ENCODE results near the gene CCDC192. TPM values are rescaled to one million over a fixed set of nuclear protein-coding genes. Genes with fewer than 3 reads are reported as not detected.

Gene CCDC192
- total RNA-seq, 1 experiment from 2014 or later: not detected

GRCh38 chr5:127695346-127695745 lies 7.8 kb upstream of the CCDC192 start:
- peaks cover 2% of the 10 kb centered on the region for H3K27me3 Mint-ChIP-seq (ENCODE audit: insufficient read depth, unreplicated experiment)
- TF ChIP-seq CTCF (IDR thresholded peaks at IDR 0.05; ENCODE audit: insufficient read depth in 1 of 2, low read depth in 1 of 2, low read length in 1 of 2, severe bottlenecking in 1 of 2, unreplicated experiment in 1 of 2): no peak
- no peaks in the 10 kb centered on the region for H3K36me3 Mint-ChIP-seq (ENCODE audit: insufficient read depth, unreplicated experiment)
- Histone ChIP-seq H3K27me3 (replicated peaks; ENCODE audit: control insufficient read depth, insufficient read depth, low read length) (no peaks in the 10 kb centered on the region), H3K4me1 (peaks cover 23% of the 10 kb centered on the region), H3K9me3 (no peaks in the 10 kb centered on the region; the same call in 1 of the 2 replicates), H3K36me3 (ENCODE audit: control insufficient read depth, insufficient read depth, low read length) (no peaks in the 10 kb centered on the region), H3K4me3 (ENCODE audit: low read depth, low read length) (no peak overlapping the region)
- intact Hi-C loops (cut with micrococcal nuclease; ENCODE audit: unreplicated experiment): no loop called here
- ChIA-PET CTCF (no interaction called here), POLR2A (no interaction called here)
- H3K4me3 Mint-ChIP-seq (ENCODE audit: unreplicated experiment): no peak overlapping the region
- BruUV-seq (replicated peaks): no TSS peak
- H3K27ac Mint-ChIP-seq (ENCODE audit: unreplicated experiment): no peak overlapping the region
- H3K9me3 Mint-ChIP-seq (ENCODE audit: unreplicated experiment): no peaks in the 10 kb centered on the region
- no peak for DNase-seq
- peaks cover 26% of the 10 kb centered on the region for H3K4me1 Mint-ChIP-seq (ENCODE audit: low read depth, unreplicated experiment)

- Mint-ChIP-seq H3K36me3 (ENCODE audit: insufficient read depth, unreplicated experiment) (no peaks in the 10 kb centered on the region), H3K27ac (ENCODE audit: unreplicated experiment) (no peak overlapping the region), H3K9me3 (ENCODE audit: unreplicated experiment) (peaks cover 10% of the 10 kb centered on the region), H3K27me3 (ENCODE audit: insufficient read depth, unreplicated experiment) (peaks cover 2% of the 10 kb centered on the region), H3K4me1 (ENCODE audit: low read depth, unreplicated experiment) (peaks cover 36% of the 10 kb centered on the region), H3K4me3 (ENCODE audit: unreplicated experiment) (no peak overlapping the region)
- no peak for TF ChIP-seq CTCF (IDR thresholded peaks at IDR 0.05; ENCODE audit: insufficient read depth in 1 of 2, low read depth in 1 of 2, low read length in 1 of 2, severe bottlenecking in 1 of 2, unreplicated experiment in 1 of 2)
- CTCF ChIA-PET: no interaction called here
- Histone ChIP-seq H3K9me3 (no peaks in the 10 kb centered on the region; the same call in 1 of the 2 replicates), H3K36me3 (ENCODE audit: control insufficient read depth, insufficient read depth, low read length) (no peaks in the 10 kb centered on the region), H3K4me1 (peaks cover 32% of the 10 kb centered on the region), H3K27me3 (replicated peaks; ENCODE audit: control insufficient read depth, insufficient read depth, low read length) (no peaks in the 10 kb centered on the region), H3K4me3 (ENCODE audit: low read depth, low read length) (no peak overlapping the region)
- BruUV-seq (replicated peaks): no TSS peak
- intact Hi-C loops (cut with micrococcal nuclease; ENCODE audit: unreplicated experiment): no loop called here
- no peak for DNase-seq
- POLR2A ChIA-PET: no interaction called here
Observed at GRCh38 chr5:127696683-127697082, 6.5 kb upstream of the CCDC192 start.

- DNase-seq: peak; percentile 27 to 36
Observed at GRCh38 chr5:127697894-127698600, 5.1 kb upstream of the CCDC192 start.

More at GRCh38 chr5:127697894-127698600, 5.1 kb upstream of the CCDC192 start:
- H3K4me1 Mint-ChIP-seq (ENCODE audit: low read depth, unreplicated experiment): peaks cover 36% of the 10 kb centered on the region
- H3K9me3 Mint-ChIP-seq (ENCODE audit: unreplicated experiment): peaks cover 10% of the 10 kb centered on the region
- no TSS peak for BruUV-seq (replicated peaks)
- no peak for TF ChIP-seq CTCF (IDR thresholded peaks at IDR 0.05; ENCODE audit: insufficient read depth in 1 of 2, low read depth in 1 of 2, low read length in 1 of 2, severe bottlenecking in 1 of 2, unreplicated experiment in 1 of 2)
- CTCF ChIA-PET: no interaction called here
- POLR2A ChIA-PET: no interaction called here
- H3K4me3 Mint-ChIP-seq (ENCODE audit: unreplicated experiment): no peak overlapping the region
- no peaks in the 10 kb centered on the region for H3K27me3 ChIP-seq (replicated peaks; ENCODE audit: control insufficient read depth, insufficient read depth, low read length)
- no peak overlapping the region for H3K4me3 ChIP-seq (ENCODE audit: low read depth, low read length)
- H3K27me3 Mint-ChIP-seq (ENCODE audit: insufficient read depth, unreplicated experiment): peaks cover 2% of the 10 kb centered on the region
- H3K36me3 ChIP-seq (ENCODE audit: control insufficient read depth, insufficient read depth, low read length): no peaks in the 10 kb centered on the region
- peak overlapping the region; percentile 57 for H3K27ac Mint-ChIP-seq (ENCODE audit: unreplicated experiment)
- peaks cover 32% of the 10 kb centered on the region for H3K4me1 ChIP-seq
- no peaks in the 10 kb centered on the region; the same call in 1 of the 2 replicates for H3K9me3 ChIP-seq
- intact Hi-C loops (cut with micrococcal nuclease; ENCODE audit: unreplicated experiment): no loop called here
- H3K36me3 Mint-ChIP-seq (ENCODE audit: insufficient read depth, unreplicated experiment): no peaks in the 10 kb centered on the region
